HL-60 (cell line): Measurements from ENCODE around the gene LHFPL6.

Experiments used
- CTCF ChIP-seq: IDR thresholded peaks from one replicate; pipeline ENCODE4 v1.5.1; 2011; ENCODE audit warnings: low read length, control low read depth, inconsistent platforms; ENCODE audit not compliant: insufficient read depth
- POLR2AphosphoS5 ChIP-seq: IDR thresholded peaks from 2 replicates; pipeline ENCODE4 v1.6.1; 2012; ENCODE audit warnings: low read depth
- REST ChIP-seq: IDR thresholded peaks from 2 replicates; pipeline ENCODE4 v1.6.1; 2012; ENCODE audit warnings: low read depth; ENCODE audit not compliant: insufficient replicate concordance

GRCh38 chr13:39327172-39327479 lies 275.9 kb downstream of the LHFPL6 start:
- no peak for TF ChIP-seq REST
- TF ChIP-seq CTCF, result no peak
- TF ChIP-seq POLR2AphosphoS5, result no peak
